BJ (cell line): ENCODE results near the gene GNB5. TPM values are rescaled to one million over a fixed set of nuclear protein-coding genes. Genes with fewer than 3 reads are reported as not detected.

ENCODE experiments used
- CTCF ChIA-PET: fragments of 350-600 bp; formaldehyde crosslinking; extraction: SDS; loops from one replicate; lab custom pipeline; 2021; ENCODE audit warnings: antibody characterized with exemption, inconsistent platforms; lab: Yijun Ruan, JAX
- POLR2A ChIA-PET: fragments of 300-600 bp; sonication (Branson Sonifier 250); formaldehyde crosslinking; extraction: SDS; loops from one replicate; lab custom pipeline; 2021; ENCODE audit warnings: antibody characterized with exemption; lab: Charles Lee
- DNase-seq: peaks from one replicate; pipeline ENCODE4 v3.0.0-alpha.2; 2011; ENCODE audit warnings: low read depth
- H3K27me3 ChIP-seq: 2 replicates; pipeline ENCODE4 v1.6.0; 2011; ENCODE audit warnings: low read length; ENCODE audit not compliant: control insufficient read depth, insufficient read depth
- H3K36me3 ChIP-seq: 2 replicates; pipeline ENCODE4 v1.5.1; 2011; ENCODE audit warnings: low read length; ENCODE audit not compliant: control insufficient read depth, insufficient read depth
- H3K4me3 ChIP-seq: 2 replicates; pipeline ENCODE4 v1.5.1; 2011; ENCODE audit warnings: low read depth, mild to moderate bottlenecking, control low read depth, low read length
- CTCF ChIP-seq: IDR thresholded peaks from 2 replicates; pipeline ENCODE4 v1.5.1; 2011; ENCODE audit warnings: low read depth, mild to moderate bottlenecking, control low read depth, inconsistent platforms, low read length, moderate library complexity; ENCODE audit not compliant: insufficient read depth
- polyA plus RNA-seq: library from polyadenylated mRNA; depleted of rRNA; stranded (reverse); fragments of >200 nt; gene quantifications from 2 replicates; pipeline ENCODE4 v1.2.3, GENCODE V29; 2011

The GNB5 gene
- polyA plus RNA-seq, 1 experiment: 63.0 TPM

GRCh38 chr15:52105846-52106245 lies 85.3 kb downstream of the GNB5 start:
- no peak for TF ChIP-seq CTCF
- no peaks in the 10 kb centered on the region for H3K36me3 ChIP-seq
- POLR2A ChIA-PET: no interaction called here
- no peak overlapping the region for H3K4me3 ChIP-seq
- CTCF ChIA-PET: interaction anchor here (1.4 kb wide), 1 partner anchor 8 kb away, joined by 3 read pairs; no protein-coding TSS in a partner anchor
- no peak for DNase-seq
- H3K27me3 ChIP-seq: no peaks in the 10 kb centered on the region

DNA sequence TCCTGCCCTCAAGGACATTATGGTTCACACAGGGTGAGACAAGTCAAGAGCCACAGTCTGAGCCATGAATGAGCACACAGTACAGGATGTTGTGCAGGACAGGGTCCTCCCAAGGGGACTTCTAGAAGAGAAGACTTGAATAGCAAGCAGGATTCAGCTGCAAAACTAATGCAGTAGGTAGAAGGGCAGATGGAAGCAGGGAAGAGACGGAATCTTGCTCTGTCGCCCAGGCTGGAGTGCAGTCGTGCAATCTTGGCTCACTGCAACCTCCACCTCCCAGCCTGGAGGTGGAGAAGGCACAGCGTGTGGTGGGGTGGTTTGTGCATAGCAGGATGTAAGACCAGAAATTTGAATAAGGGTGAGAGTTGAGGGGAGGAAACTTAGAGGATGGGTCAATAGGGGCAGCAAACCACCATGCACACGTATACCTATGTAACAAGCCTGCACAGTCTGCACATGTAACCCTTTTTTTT lies 86.6 kb downstream of the GNB5 start:
- no peaks in the 10 kb centered on the region for H3K36me3 ChIP-seq
- TF ChIP-seq CTCF: no peak
- ChIA-PET POLR2A (no interaction called here), CTCF (no interaction called here)
- H3K27me3 ChIP-seq: no peaks in the 10 kb centered on the region
- H3K4me3 ChIP-seq: no peak overlapping the region
- DNase-seq: no peak

DNA sequence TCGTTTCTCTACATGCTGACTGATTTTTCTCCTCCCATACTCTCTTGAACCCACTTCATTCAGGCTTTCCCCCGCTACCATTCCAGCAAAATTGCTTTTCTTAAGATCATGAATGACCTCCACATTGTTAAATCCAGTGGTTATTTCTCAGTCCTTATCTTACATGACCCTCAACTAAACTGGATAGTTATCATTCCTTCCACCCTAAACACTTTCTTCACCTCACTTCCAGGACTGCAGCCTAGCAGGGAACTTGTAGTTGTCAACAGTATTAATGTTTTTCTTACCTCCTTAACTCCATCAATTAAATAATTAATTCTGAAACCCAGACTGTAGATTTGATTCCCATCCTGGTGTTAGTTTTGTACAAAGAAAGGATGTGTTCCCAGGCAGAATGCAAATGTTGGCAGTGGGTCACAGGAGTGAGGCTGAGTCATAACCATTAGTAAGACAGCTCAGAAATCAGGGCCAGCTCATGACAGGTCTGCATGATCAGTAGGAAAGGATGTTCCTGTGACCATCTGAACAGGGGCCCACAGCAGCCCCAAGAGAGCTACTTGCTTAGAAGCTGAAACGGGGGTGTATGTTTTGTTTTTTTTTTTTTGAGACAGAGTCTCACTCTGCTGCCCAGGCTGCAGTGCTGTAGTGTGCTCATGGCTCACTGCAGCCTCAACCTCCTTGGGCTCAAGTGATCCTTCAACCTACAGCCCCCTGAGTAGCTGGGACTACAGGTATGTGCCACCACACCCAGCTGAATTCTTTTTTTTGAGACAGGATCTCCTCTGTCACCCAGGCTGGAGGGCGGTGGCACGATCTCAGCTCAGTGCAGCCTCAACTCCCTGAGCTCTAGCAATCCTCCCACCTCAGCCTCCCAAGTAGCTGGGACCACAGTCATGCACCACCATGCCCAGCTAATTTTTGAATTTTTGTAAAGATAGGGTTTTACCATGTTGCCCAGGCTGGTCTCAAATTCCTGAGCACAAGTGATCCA lies 87.7 kb downstream of the GNB5 start:
- TF ChIP-seq CTCF: no peak
- H3K36me3 ChIP-seq: no peaks in the 10 kb centered on the region
- peak; percentile 78 for DNase-seq
- no peaks in the 10 kb centered on the region for H3K27me3 ChIP-seq
- ChIA-PET CTCF (interaction anchor here (1.0 kb wide), 1 partner anchor 9 kb away, joined by 3 read pairs; no protein-coding TSS in a partner anchor), POLR2A (no interaction called here)
- no peak overlapping the region for H3K4me3 ChIP-seq

DNA sequence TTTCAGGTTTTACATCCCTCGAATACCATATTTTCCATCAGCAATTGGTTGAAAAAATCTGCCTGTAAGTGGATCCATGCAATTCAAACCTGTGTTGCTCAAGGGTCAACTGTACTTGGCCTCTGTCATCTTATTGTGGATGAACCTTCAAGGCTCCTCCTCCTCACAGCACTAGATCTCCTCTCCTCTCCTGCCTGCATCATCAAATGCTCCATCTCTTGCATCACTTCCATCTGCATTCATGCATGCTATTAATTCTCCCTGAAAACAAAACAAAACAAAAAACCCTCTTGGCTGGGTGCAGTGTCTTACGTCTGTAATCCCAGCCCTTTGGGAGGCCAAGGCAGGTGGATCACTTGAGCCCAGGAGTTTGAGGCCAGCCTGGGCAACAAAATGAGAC lies 88.7 kb downstream of the GNB5 start:
- ChIA-PET CTCF (no interaction called here), POLR2A (no interaction called here)
- Histone ChIP-seq H3K27me3 (no peaks in the 10 kb centered on the region), H3K4me3 (no peak overlapping the region), H3K36me3 (no peaks in the 10 kb centered on the region)
- TF ChIP-seq CTCF: no peak
- DNase-seq: peak; percentile 59

DNA sequence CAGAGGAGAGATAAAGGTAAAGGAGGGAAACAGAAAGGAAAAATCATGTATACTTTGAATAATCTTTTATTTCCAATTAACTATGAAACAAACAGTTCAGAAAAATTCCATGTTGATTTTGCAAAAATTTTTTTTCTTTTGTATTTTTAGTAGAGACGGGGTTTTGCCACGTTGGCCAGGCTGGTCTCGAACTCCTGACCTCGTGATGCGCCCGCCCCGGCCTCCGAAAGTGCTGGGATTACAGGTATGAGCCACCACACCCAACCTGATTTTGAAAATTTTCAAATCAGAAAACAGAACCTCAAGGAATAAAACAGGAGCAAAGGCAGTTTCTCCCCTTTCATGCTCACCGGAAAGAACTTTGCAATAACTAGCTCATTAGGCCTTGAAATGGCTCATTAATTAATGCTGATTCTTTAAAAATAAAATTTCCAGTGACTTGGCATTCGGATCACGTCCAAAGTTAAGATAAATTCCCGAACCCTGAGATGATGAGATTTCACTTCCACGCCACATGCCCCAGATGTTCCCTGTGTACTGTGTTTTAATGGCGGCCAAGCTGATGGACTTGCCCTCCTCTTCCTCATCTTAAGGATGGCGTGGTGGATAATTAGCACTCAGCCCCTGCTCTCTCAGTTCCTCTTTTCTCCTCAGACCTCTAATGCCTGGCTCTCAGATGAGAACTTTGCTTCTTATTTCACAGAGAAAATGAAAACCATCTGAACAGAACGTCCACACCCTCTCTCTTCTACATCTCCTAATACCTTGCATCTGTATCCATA lies 89.5 kb downstream of the GNB5 start:
- ChIA-PET POLR2A (no interaction called here), CTCF (no interaction called here)
- H3K36me3 ChIP-seq: no peaks in the 10 kb centered on the region
- no peak overlapping the region for H3K4me3 ChIP-seq
- TF ChIP-seq CTCF: no peak
- H3K27me3 ChIP-seq: no peaks in the 10 kb centered on the region
- no peak for DNase-seq
